Ecto neural progenitor cell (in vitro differentiated cells): Measurements from ENCODE around the gene CENPO.
"Not testable (repeated sequence)": the region's sequence is repeated elsewhere in the genome, so short reads cannot be mapped to it uniquely, and the experiment has no call there.

Experiments used
- DNase-seq: peaks from one replicate; pipeline ENCODE4 v3.0.0-alpha.2; 2018; ENCODE audit warnings: low spot score

CENPO gene

GRCh38 chr2:24788816-24789215, 4.4 kb upstream of the CENPO start:
- DNase-seq, result no peak

- DNase-seq, result no peak
Observed at GRCh38 chr2:24791452-24791851, 1.8 kb upstream of the CENPO start.

GRCh38 chr2:24792542-24792873, 717 bp upstream of the CENPO start:
- DNase-seq, result no peak

- no peak for DNase-seq
Observed at GRCh38 chr2:24793761-24794435, 673 bp downstream of the CENPO start.

- no peak for DNase-seq
Observed at GRCh38 chr2:24797644-24798043, 4.4 kb downstream of the CENPO start.

- DNase-seq, result not testable (repeated sequence)
Observed at GRCh38 chr2:24800487-24800886, 7.3 kb downstream of the CENPO start.

GRCh38 chr2:24805811-24806660, 12.8 kb downstream of the CENPO start:
- not testable (repeated sequence) for DNase-seq

GRCh38 chr2:24806661-24807036, 13.4 kb downstream of the CENPO start:
- no peak for DNase-seq

- no peak for DNase-seq
Observed at GRCh38 chr2:24809316-24810007, 16.2 kb downstream of the CENPO start.

- peak; percentile 19 for DNase-seq
Observed at GRCh38 chr2:24813691-24814137, 20.5 kb downstream of the CENPO start.

- no peak for DNase-seq
Observed at GRCh38 chr2:24814516-24814915, 21.3 kb downstream of the CENPO start.

- DNase-seq, result no peak
Observed at GRCh38 chr2:24815171-24815570, 21.9 kb downstream of the CENPO start.

GRCh38 chr2:24816404-24816803, 23.2 kb downstream of the CENPO start:
- DNase-seq, result no peak

GRCh38 chr2:24816884-24817283, 23.7 kb downstream of the CENPO start:
- no peak for DNase-seq

- DNase-seq, result no peak
Observed at GRCh38 chr2:24818721-24819167, 25.5 kb downstream of the CENPO start.

- DNase-seq, result peak; percentile 29
Observed at GRCh38 chr2:24819442-24820174, 26.4 kb downstream of the CENPO start.

GRCh38 chr2:24820175-24820513, 26.9 kb downstream of the CENPO start:
- no peak for DNase-seq

GRCh38 chr2:24820598-24821432, 27.6 kb downstream of the CENPO start:
- DNase-seq, result peak; percentile 40

- peak; percentile 47 for DNase-seq
Observed at GRCh38 chr2:24821433-24821891, 28.2 kb downstream of the CENPO start.

GRCh38 chr2:24822049-24822706, 29.0 kb downstream of the CENPO start:
- peak; percentile 51 for DNase-seq
